Right lobe of liver (tissue), 4 donors: Measurements from ENCODE around the gene BAIAP2.

ENCODE experiments used
- CTCF ChIP-seq, 4 donors: fragments of 200-600 bp in 3 of 4; fragments of 450-650 bp in 1 of 4; IDR thresholded peaks; one replicate each; pipeline versions ENCODE4 v1.5.1 to v1.8.0; 2016 to 2022; ENCODE audit warnings: antibody characterized with exemption in 4 of 4, mild to moderate bottlenecking in 2 of 4
- POLR2A ChIP-seq: fragments of 450-650 bp; IDR thresholded peaks from one replicate; pipeline ENCODE4 v1.6.1; 2017; ENCODE audit warnings: antibody characterized with exemption, mild to moderate bottlenecking
- donor health status: DM: no; HTN: no; CAD: no.
- donor health status: DM: no; HTN: no; CAD: no.
- donor health status: DM: no; HTN: yes; CAD: no.

- TF ChIP-seq CTCF (IDR thresholded peaks at IDR 0.05) (no peak), POLR2A (no peak)
These were observed 68.4 kb downstream of the BAIAP2 start for GRCh38 chr17:81103379-81103778.
